Hepatocyte (in vitro differentiated cells): ENCODE data around the gene NEFH. TPM values are rescaled to one million over a fixed set of nuclear protein-coding genes. Genes with fewer than 3 reads are reported as not detected.

Experiments
- DNase-seq: peaks from one replicate; pipeline ENCODE4 v3.0.0-alpha.2; 2016; ENCODE audit warnings: low spot score
- H2AFZ ChIP-seq: fragments of 200-600 bp; sonication (generic); 2 replicates; pipeline ENCODE4 v1.6.0; 2016; ENCODE audit warnings: antibody characterized with exemption, mild to moderate bottlenecking
- H3K27ac ChIP-seq: fragments of 200-600 bp; sonication (generic); 2 replicates; pipeline ENCODE4 v1.5.1; 2016; ENCODE audit warnings: mild to moderate bottlenecking
- H3K27me3 ChIP-seq: fragments of 200-600 bp; sonication (generic); 2 replicates; pipeline ENCODE4 v1.6.1; 2016
- H3K36me3 ChIP-seq: fragments of 200-600 bp; sonication (generic); replicated peaks from 2 replicates; pipeline ENCODE4 v1.5.1; 2016; ENCODE audit warnings: low read depth; ENCODE audit not compliant: insufficient read depth
- H3K4me1 ChIP-seq: fragments of 200-600 bp; sonication (generic); 2 replicates; pipeline ENCODE4 v1.5.1; 2016; ENCODE audit warnings: mild to moderate bottlenecking, moderate library complexity; ENCODE audit not compliant: insufficient read depth
- H3K4me2 ChIP-seq: fragments of 200-600 bp; sonication (generic); 2 replicates; pipeline ENCODE4 v1.6.0; 2016
- H3K4me3 ChIP-seq: fragments of 200-600 bp; sonication (generic); 2 replicates; pipeline ENCODE4 v1.5.1; 2016; ENCODE audit warnings: mild to moderate bottlenecking
- H3K79me2 ChIP-seq: fragments of 200-600 bp; sonication (generic); 2 replicates; pipeline ENCODE4 v1.6.0; 2017; ENCODE audit warnings: mild to moderate bottlenecking
- H3K9me2 ChIP-seq: fragments of 200-600 bp; sonication (generic); replicated peaks from 2 replicates; pipeline ENCODE4 v1.6.0; 2017; ENCODE audit warnings: mild to moderate bottlenecking; ENCODE audit not compliant: insufficient read depth
- H3K9me3 ChIP-seq: fragments of 200-600 bp; sonication (generic); 2 replicates; pipeline ENCODE4 v1.5.1; 2016; ENCODE audit warnings: low read depth, mild to moderate bottlenecking
- H4K20me1 ChIP-seq: fragments of 200-600 bp; sonication (generic); 2 replicates; pipeline ENCODE4 v1.6.0; 2016; ENCODE audit warnings: mild to moderate bottlenecking; ENCODE audit not compliant: insufficient read depth, poor library complexity, severe bottlenecking
- EZH2 ChIP-seq: fragments of 200-600 bp; sonication (generic); IDR thresholded peaks from 2 replicates; pipeline ENCODE4 v1.6.1; 2016; ENCODE audit warnings: antibody characterized with exemption, mild to moderate bottlenecking, borderline replicate concordance
- EZH2phosphoT487 ChIP-seq: fragments of 200-600 bp; sonication (generic); IDR thresholded peaks from one replicate; pipeline ENCODE4 v1.6.1; 2018; ENCODE audit warnings: antibody characterized with exemption, mild to moderate bottlenecking, low read depth, moderate library complexity; ENCODE audit not compliant: unreplicated experiment, severe bottlenecking
- WGBS: methylation state at CpG from one replicate; pipeline ENCODE4 v1.1.6; 2016; ENCODE audit warnings: low lambda C conversion rate; ENCODE audit errors: missing lambda C conversion rate; 5-methylcytosine and 5-hydroxymethylcytosine counted together
- polyA plus RNA-seq: library from polyadenylated mRNA; unstranded; fragments of >200 nt; fragmentation: Nextera tagmentation; extraction: Ambion mirVana; gene quantifications from 2 replicates; pipeline ENCODE4 v1.2.1, GENCODE V29; 2016
- total RNA-seq: library from RNA; depleted of rRNA; stranded (reverse); fragments of >200 nt; gene quantifications from 2 replicates; pipeline ENCODE4 v1.2.3, GENCODE V29; 2014
- TF ChIP-seq, protein P1 (sequence below): fragments of 200-600 bp; sonication (generic); IDR thresholded peaks from 2 replicates; pipeline ENCODE4 v1.5.1; 2016; ENCODE audit warnings: antibody characterized with exemption, mild to moderate bottlenecking; ENCODE audit not compliant: poor library complexity

The NEFH gene
- total and polyA plus RNA-seq, 2 experiments from 2014 or later, result 0.03 to 0.98 TPM

GRCh38 chr22:29473001-29473400, 7.0 kb upstream of the NEFH start:
- no peak overlapping the region for H3K4me3 ChIP-seq
- H3K9me3 ChIP-seq, result no peaks in the 10 kb centered on the region
- TF ChIP-seq, protein P1, sequence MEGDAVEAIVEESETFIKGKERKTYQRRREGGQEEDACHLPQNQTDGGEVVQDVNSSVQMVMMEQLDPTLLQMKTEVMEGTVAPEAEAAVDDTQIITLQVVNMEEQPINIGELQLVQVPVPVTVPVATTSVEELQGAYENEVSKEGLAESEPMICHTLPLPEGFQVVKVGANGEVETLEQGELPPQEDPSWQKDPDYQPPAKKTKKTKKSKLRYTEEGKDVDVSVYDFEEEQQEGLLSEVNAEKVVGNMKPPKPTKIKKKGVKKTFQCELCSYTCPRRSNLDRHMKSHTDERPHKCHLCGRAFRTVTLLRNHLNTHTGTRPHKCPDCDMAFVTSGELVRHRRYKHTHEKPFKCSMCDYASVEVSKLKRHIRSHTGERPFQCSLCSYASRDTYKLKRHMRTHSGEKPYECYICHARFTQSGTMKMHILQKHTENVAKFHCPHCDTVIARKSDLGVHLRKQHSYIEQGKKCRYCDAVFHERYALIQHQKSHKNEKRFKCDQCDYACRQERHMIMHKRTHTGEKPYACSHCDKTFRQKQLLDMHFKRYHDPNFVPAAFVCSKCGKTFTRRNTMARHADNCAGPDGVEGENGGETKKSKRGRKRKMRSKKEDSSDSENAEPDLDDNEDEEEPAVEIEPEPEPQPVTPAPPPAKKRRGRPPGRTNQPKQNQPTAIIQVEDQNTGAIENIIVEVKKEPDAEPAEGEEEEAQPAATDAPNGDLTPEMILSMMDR, result no peak
- TF ChIP-seq EZH2phosphoT487, result no peak
- TF ChIP-seq EZH2, result no peak
- peaks cover 46% of the 10 kb centered on the region for H3K27me3 ChIP-seq
- H3K79me2 ChIP-seq, result no peaks in the 10 kb centered on the region
- no peak overlapping the region for H3K27ac ChIP-seq
- no peak overlapping the region for H2AFZ ChIP-seq
- no peaks in the 10 kb centered on the region for H3K9me2 ChIP-seq
- no peaks in the 10 kb centered on the region for H3K4me1 ChIP-seq
- H4K20me1 ChIP-seq, result no peaks in the 10 kb centered on the region
- no peak overlapping the region for H3K4me2 ChIP-seq
- H3K36me3 ChIP-seq, result no peaks in the 10 kb centered on the region
- DNase-seq, result no peak
- WGBS, result 79% methylated on average over 5 of the region's 5 CpGs

GRCh38 chr22:29475550-29475949, 4.5 kb upstream of the NEFH start:
- Histone ChIP-seq H3K36me3 (no peaks in the 10 kb centered on the region), H3K79me2 (no peaks in the 10 kb centered on the region)

DNA sequence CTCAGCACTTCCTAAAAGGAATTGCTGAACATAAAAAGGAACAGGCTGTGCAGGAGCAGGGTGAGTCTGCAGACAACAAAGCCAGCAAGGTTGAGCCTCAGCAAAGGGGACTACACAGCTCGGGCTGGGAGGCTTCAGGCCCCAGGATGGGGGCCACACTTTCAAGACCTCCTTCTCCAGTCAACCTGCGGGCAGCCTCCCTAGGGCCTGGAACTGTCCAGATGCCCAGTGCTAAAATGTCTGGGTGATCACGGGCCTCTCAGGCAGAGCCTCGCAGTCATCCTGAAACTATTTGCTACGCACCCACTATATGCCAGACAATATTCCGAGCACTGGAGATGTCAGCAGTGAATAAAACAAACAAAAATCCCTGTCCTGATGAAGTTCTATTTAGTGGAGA, 3.9 kb upstream of the NEFH start:
- H3K4me2 ChIP-seq, result no peak overlapping the region
- no peak for DNase-seq
- H3K36me3 ChIP-seq, result no peaks in the 10 kb centered on the region
- H3K9me3 ChIP-seq, result no peaks in the 10 kb centered on the region
- WGBS, result 60% methylated on average over 6 of the region's 6 CpGs
- peaks cover 50% of the 10 kb centered on the region for H3K27me3 ChIP-seq
- TF ChIP-seq EZH2 (no peak), EZH2phosphoT487 (no peak)
- TF ChIP-seq, protein P1, result no peak
- no peak overlapping the region for H3K27ac ChIP-seq
- peaks cover 7% of the 10 kb centered on the region for H3K4me1 ChIP-seq
- no peaks in the 10 kb centered on the region for H3K79me2 ChIP-seq
- no peak overlapping the region for H3K4me3 ChIP-seq
- H4K20me1 ChIP-seq, result no peaks in the 10 kb centered on the region
- H3K9me2 ChIP-seq, result no peaks in the 10 kb centered on the region
- no peak overlapping the region for H2AFZ ChIP-seq

More at GRCh38 chr22:29475550-29475949, 4.5 kb upstream of the NEFH start:
- 95% methylated on average over 8 of the region's 8 CpGs for WGBS
- H3K9me2 ChIP-seq, result no peaks in the 10 kb centered on the region
- H3K4me1 ChIP-seq, result peaks cover 7% of the 10 kb centered on the region
- no peaks in the 10 kb centered on the region for H3K9me3 ChIP-seq
- H3K4me3 ChIP-seq, result no peak overlapping the region
- no peak for DNase-seq
- no peaks in the 10 kb centered on the region for H4K20me1 ChIP-seq
- no peak overlapping the region for H3K4me2 ChIP-seq
- no peak overlapping the region for H2AFZ ChIP-seq
- no peak overlapping the region for H3K27ac ChIP-seq
- TF ChIP-seq, protein P1, result no peak
- no peak for TF ChIP-seq EZH2phosphoT487
- no peak for TF ChIP-seq EZH2
- H3K27me3 ChIP-seq, result peaks cover 50% of the 10 kb centered on the region
